NCI-H1105 (cell line): ENCODE data around the gene FAM110A.
"Not testable (repeated sequence)": the region's sequence is repeated elsewhere in the genome, so short reads cannot be mapped to it uniquely, and the experiment has no call there.

Experiments used
- DNase-seq: peaks from one replicate; lab custom pipeline; 2025; lab: John Stamatoyannopoulos, UW

FAM110A gene

DNA sequence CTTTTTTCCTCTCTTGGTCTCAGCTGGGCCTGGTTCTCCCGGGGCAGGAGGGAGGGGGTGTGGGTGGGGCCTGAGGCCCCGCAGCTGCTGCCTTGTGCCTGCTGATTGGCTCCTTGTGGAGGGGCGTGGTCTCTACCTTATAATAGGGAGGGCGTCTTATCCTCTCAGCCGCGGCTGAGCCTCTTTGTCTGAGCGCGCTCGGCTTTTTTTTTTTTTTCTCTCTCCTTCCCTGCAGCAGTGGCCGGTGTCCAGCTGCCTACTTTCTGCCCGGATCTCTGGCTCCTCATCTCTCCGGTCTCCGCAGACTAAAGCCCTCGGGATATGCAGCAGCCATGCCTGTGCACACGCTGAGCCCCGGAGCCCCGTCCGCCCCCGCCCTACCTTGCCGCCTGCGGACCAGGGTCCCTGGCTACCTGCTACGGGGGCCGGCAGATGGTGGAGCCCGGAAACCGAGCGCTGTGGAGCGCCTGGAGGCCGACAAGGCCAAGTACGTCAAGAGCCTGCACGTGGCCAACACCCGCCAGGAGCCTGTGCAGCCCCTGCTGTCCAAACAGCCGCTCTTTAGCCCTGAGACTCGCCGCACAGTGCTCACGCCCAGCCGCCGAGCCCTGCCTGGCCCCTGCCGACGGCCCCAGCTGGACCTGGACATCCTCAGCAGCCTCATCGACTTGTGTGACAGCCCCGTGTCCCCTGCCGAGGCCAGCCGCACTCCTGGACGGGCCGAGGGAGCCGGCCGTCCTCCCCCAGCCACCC, 11.1 kb downstream of the FAM110A start:
- DNase-seq, result peak; percentile 94

DNA sequence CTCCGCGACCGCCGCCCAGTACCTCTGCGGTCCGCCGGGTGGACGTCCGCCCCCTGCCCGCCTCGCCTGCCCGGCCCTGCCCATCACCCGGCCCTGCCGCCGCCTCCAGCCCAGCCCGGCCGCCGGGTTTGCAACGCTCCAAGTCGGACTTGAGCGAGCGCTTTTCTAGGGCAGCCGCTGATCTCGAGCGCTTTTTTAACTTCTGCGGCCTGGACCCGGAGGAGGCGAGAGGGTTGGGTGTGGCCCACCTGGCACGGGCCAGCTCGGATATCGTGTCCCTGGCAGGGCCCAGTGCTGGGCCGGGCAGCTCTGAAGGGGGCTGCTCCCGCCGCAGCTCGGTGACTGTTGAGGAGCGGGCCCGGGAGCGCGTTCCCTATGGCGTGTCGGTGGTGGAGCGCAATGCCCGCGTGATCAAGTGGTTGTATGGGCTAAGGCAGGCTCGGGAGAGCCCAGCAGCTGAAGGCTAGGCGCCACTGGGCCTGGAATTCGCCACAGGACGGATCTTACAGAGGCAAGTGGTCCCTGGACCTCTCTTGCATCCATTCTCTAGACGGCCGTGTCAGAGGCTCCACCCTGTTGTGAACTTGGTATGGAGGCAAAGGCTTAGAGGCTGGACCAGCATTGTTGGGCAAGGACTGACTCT, 11.8 kb downstream of the FAM110A start:
- DNase-seq, result no peak

DNA sequence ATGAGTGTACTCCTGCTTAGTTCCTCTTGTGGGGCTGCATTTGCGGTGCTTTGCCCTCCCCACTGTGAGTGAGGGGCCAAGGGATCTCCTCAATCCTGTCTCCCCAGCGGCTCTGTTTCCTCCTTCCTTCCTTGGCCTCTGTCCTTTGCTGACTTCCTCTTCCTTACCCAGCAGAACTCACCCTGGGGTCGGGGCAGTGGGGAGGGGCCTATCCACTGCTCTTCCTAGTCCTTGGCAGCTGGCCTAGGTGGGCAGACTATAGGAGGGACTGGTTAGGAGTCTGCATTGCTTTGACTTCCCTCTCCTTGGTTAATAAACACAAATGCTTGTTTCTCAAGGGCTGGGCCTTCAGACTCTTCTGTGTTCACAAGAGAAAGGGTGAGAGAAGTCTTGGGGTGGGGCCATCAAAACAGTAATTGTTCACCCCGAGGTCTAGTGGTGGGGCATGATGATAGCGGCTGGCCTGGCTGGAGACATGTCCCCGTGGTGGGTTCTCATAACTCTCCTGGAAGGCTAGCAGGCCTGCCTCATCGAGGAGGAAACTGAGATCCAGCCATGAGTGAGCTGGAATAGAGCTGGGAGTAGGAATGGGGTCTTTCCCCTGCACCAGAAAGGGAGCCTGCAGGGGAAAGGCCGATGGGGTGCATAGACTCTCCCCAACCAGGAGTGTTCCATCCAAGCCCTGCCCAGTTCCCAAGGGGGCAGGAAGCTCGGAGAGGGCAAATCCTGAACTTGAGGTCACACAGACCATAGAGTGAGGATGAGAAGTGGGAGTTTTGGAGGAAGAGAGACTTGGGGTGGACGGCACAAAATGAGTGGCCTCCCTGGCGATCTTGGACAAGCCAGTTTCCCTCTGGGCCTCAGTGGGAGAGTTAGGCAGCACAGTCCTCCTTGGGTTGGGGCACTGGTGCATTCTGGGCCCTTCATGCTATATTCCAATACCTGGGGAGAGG, 12.7 kb downstream of the FAM110A start:
- DNase-seq, result no peak

DNA sequence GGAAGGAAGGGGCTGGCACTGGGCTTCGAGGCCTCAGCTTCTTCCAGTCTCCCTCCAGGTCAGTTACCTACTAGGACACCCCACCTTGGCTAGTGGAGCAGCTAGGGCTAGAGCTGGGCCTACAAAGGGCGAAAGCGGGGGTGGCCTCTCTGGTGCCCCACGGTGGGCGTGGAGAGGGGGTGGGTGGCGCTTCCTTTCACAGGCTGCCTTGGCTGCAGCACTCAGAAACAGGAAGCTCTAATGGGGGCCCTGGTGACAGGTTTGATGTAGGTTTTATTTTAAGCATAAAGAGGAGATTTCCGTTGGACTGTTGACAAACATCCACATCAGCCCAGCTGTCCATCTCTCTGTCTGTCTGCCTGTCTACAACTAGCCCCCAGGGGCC, 13.4 kb downstream of the FAM110A start:
- no peak for DNase-seq

DNA sequence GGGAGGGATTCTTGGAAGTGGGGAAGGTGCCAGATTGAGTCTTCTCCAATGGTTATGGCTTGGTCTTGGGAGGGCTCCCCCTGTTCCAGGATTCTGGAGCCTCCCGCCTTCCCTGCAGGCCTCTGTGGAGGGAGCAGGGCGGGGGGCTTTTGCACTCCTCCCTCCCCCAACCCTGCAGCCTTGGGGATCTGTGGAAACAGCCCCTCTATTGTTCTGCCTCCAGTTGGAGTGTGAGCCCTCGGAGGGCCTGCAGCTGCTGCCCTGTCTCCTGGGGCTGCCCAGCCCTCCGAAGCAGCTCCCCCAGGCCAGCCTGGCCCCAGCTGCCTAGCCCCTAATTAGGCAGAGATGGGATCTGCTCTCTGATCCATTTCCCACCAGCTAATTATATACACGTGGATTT, 14.7 kb downstream of the FAM110A start:
- DNase-seq, result no peak

DNA sequence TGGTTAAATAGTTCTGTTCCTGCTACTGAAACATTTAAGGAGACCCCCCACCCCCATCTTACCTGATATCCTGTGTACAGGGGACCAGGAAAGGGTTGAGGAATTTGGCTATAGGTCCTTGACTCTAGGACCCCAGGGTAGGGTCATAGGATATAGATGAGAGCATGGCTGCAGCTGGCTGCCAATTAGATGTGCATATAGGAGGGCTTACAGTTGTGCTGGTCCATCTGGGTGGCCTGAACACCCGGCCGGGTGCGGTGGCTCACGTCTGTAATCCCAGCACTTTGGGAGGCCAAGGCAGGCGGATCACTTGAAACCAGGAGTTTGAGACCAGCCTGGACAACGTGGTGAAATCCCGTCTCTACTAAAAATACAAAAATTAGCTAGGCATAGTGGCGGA, 15.2 kb downstream of the FAM110A start:
- not testable (repeated sequence) for DNase-seq

DNA sequence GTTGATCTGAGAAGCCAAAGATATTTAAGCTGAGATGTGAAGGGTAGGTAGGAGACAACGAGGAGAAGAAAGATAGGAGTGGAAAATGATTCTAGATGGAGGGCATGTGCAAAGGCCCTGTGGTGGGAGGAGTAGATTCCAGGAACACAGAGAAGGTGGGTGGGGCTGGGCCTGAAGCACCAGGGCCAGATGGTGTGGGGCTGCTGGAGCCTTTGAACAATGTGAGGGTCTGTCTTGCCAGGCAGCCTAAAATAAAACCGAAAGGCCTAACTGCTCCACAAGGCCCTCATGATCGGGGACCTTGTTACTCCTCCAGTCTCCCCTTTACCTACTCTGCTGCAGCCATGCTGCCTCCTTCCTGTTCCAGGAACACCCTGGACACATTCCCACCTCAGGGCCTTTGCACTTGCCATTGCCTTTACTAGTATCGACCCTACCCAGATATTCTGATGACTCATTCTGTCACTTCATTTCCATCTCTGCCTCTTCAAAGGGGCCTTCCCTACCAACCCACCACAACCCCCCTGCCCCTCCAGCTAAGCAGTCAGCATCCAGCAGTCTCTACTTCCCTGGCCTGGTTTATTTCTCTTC, 20.0 kb downstream of the FAM110A start:
- no peak for DNase-seq

DNA sequence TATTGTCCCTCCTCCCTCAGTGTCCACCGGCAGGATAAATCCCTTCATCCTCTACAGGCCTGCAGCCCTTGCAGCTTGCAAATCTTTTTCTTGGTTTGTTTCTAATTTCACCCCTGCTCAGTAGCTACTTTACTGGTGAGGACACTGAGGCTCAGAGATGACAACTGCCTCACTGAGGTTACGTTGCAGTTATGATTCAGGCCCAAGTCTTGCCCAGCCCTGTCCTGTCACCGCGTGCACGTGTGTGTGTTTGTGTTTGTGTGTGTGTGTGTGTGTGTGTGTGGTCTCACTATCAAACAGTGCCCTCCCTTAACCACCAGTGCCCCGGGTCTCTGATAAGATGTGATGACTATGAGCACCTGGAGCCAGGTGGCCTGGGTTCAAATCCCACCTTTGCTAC, 21.1 kb downstream of the FAM110A start:
- no peak for DNase-seq

DNA sequence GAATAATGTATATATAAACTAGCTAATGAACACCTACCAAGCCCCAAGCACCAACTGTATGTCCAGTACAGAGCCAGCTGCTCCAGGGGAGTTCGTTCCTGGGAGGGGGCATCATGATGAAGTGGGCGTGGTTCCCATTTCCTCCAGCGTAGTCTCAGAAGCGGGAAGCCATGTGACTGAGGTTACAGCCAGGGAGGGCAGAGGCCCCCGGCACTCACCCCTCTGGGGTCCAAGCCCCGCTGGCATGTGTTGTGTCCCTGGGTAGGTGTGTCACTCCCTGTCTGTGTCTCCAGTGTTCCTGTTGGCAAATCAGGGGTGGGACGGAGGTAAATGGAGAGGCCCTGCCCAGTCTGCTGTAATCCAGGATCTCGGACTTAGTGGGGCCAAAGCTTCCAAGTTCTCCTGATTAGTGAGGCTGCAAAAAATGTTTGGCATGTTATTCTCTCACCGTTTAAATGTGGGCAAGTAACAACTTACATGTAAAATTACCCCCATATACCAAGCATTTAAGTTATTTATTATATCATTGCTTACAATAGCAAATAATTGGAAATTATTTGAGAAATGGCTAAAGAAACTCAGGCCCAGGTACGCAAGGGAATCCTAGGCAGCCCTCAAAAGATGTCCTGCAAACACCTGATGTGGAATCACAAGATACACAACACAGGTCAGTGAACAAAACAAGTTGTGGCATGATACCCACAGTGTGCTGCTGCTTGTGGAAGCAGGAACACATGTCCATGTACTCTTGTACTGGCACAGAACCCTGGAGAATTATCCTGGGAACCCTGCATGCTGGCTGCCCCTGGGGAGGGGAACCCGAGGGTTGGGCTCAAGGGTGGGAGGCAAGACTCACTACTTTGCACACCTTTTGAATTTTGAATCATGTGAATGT, 22.2 kb downstream of the FAM110A start:
- DNase-seq, result no peak

DNA sequence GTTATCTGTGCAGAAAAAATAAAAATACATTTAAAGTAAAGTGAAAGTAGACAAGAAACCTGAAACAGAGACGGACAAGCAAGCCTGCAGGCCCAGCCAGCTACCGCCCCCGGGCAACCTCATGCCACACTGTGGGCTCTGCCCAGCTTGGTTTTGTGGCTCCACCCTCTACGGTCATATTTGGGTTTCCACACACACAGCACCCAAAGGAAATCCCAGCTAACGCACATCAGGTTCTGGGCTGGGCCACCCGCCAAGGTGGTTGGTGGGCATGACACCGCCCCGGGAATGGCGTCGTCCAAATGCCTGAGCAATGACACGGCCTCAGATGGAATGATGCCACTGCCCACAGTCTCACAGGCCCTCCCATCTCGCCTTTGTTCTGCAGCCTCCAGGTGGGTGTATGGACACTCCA, 22.9 kb downstream of the FAM110A start:
- DNase-seq, result no peak

DNA sequence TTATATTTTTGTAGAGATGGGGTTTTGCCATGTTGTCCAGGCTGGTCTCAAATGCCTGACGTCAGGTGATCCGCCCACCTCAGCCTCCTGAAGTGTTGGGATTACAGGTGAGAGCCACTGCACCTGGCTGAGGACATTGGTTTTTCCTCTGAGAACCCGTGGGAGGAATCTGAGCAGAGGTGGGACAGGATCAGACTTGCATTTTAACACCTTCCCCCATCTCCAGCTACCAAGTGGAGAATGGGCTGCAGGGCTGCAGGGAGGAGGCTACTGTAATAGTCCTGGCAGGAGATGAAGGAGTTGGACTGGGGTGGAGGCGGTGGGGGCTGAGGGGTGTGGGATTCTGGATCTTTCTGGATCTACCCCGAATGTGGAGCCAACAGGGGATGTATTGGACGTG, 24.5 kb downstream of the FAM110A start:
- DNase-seq, result no peak

DNA sequence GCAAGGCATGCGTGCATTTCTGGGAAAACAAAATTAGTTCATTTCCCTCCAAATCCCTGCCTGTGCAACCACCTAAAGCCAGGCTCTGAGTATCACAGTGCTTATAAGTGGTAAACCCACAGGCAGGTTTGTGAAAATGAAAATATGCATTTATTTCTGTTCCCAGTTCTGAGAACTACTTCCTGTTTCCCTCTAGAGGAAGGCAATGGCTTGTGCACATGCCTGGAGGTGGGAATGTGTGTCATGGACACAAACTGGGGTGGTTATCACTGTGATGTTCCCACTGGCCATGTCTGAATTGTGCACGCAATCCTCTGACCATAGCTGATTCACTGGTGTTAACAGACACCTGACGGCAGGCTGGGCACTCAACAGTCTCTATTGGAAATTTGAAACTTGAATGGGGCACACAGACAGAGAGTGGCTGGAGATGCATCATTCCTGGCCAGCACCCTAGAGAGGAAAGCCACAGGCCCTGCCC, 26.3 kb downstream of the FAM110A start:
- no peak for DNase-seq

DNA sequence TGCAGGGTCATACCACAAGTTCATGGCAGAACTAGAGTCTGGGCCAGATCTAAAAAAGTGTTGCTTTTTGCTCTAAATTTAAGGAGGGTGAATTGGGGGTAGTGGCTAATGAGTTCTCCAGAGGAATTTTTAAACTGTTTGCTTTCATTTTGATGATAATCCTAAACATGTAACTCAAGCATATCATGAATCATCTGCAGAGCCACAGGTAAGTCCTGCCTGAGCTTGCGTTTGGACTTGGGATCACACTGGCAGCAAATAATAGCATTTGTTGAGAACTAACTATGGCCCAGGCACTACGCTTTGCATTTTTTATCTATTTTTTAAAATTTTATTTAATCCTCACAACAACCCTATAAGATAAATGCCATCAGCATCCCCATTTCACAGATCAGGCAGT, 27.4 kb downstream of the FAM110A start:
- no peak for DNase-seq

DNA sequence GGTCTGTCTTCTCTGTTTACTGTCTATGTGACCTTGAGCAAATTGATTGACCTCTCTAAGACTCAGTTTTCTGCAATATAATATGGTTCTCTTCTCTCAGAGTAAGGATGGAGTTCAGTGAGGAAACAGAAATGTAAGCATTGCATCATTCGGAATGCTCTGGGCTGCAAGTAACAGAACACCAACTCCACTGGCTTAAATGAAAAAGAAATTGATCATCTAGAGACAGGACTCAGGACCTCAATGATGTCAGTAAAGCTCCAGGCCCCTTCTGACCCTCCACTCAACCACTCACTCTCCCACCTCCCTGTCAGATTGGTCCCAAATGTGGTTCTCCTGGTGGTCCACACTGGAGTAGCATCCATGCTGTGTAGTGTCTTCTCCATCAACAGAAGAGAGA, 31.9 kb downstream of the FAM110A start:
- DNase-seq, result no peak

DNA sequence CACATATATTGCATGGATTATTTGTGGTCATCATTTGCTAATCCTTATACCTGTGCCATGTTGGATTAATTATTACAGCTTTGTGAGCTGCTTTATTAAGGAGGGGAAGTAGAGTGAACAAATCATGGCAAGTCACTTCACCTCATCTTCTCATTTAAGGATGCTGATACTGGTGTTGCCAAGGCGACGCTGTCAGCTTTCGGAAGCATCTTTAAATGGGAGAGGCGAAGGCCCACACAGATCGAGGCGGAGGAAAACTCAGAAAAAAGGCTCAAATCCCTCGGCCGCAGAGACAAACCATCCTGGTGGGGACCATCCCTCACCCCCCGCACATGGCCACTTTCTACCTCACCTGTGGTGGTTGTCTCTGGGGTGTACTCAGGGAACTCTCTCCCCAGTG, 34.8 kb downstream of the FAM110A start:
- DNase-seq, result no peak

DNA sequence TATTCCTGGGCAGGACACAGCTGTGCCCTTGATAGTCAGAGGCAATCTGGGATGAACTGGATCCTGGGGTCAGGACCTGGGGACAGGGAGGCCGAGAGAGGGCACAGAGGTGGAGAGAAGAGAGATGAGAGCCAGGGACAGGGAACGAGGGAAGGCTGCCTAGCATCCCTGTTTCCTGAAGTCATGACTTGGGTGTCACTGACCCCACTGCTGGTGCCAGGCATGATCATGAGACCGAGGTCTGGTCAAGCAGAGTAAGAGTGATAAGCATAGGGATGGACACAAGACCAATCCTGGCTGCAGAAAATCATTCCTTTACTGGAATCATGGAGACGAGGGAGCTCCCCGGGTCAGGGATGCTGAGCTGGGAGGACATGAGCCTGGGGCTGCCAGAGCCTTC, 36.1 kb downstream of the FAM110A start:
- DNase-seq, result no peak

DNA sequence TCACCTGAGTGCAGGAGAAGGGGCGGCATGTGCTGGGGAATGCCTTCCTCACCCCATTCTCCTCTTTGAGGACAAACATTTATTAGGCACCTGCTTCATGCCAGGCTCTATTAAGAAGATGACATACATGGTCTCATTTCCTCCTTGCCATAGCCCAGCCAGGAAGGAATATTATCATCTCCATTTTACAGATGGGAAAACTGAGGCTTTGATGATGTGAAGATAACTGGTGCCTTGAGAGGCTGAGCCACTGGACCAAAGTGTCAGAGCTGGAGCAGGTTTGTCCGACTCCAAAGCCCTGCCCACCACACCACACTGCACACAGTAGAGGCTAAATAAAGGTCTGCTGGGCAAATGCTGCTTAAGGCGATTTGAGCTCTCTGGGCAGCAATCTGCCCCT, 37.2 kb downstream of the FAM110A start:
- no peak for DNase-seq

DNA sequence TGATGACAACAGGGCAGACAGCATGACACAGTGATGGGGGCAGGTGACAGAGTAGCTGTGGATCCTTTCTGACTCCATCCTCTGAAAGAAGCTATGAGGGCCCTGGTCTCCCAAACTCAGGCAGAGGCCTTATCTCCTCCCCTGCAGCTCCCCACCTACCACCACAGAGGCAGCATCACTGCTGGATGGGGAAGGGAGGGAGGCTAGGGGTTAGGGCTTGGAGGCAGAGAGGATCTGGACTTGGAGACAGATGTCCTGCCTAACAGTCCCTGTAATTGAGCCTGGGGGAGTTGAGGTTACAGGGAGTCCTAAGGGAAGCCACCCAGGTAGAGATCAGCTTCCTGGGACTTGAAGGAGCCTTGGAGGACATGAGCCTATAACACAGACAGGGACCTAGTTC, 37.9 kb downstream of the FAM110A start:
- DNase-seq, result no peak

DNA sequence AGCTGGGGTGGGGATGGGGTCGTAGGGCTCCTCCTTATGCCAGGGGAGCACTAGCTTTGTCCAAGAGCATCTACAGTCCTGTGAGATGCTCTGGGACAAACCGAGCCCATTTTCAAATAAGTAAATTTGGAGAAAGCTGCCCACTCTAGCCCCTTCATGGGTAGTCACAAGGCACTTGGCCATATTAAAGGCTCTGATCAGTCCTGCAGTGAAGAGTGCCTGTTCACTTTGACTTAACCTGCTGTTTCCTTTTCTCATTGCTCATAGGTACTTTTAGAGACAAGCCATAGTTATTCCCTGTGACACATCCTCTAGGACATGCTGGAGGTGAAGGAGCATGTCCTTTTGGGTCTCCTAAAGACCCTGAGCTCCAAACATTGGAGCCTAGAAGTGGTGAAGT, 38.4 kb downstream of the FAM110A start:
- DNase-seq, result no peak

DNA sequence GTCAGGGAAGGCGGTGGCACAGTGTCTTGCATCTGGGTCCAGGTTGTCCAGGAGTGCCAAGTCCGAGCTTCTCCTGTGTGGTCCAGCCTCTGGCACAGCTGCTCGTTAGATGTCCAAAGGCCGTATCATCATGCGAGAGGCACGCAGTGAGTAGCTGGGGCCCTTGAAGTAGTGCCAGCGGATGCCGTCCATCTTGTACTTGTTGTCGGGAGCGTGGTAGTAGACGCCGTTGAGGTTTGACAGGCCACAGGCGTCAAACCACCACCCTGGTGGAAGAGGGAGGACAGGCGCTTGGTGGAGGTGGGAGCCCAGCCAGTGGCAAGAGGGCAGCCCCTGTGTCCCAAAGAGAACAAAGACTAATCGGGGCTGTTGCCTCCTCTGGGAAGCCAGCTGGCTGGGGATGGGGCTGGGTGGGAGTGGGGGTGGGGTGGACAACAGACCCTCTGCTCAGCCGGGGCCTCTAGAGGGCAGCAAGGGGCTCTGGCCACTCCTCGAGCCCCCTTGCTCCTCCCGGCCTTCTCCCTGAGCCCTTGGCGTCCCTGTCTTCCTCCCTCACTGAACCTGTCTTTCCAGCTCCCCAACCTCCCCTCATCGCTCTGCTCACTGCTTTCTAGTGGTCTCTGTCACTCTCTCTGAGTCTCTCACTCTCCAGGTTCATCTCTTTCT, 39.5 kb downstream of the FAM110A start:
- no peak for DNase-seq
